ENCODE measurements around the gene PPIL1.
"Not testable (repeated sequence)": the region's sequence is repeated elsewhere in the genome, so short reads cannot be mapped to it uniquely, and the experiment has no call there.

Gene PPIL1

GRCh38 chr6:36874443-36875249 lies at the start of gene PPIL1:
PPIL1 (minus strand) TSS chr6:36874803; CDS start chr6:36874772, 31 bp downstream.
- DNase-seq, result peak; percentile 91

GRCh38 chr6:36924131-36924530 lies 49.5 kb upstream of the PPIL1 start:
- peak; percentile 54 for DNase-seq

GRCh38 chr6:36920546-36920945 lies 45.9 kb upstream of the PPIL1 start:
- no peak for DNase-seq

- DNase-seq, result no peak
Measured at GRCh38 chr6:36920049-36920448, 45.4 kb upstream of the PPIL1 start.

- DNase-seq, result peak; percentile 32
Measured at GRCh38 chr6:36917541-36918193, 43.1 kb upstream of the PPIL1 start.

- no peak for DNase-seq
Measured at GRCh38 chr6:36916126-36916525, 41.5 kb upstream of the PPIL1 start.

GRCh38 chr6:36915599-36915998 lies 41.0 kb upstream of the PPIL1 start:
- no peak for DNase-seq

- peak; percentile 67 for DNase-seq
Measured at GRCh38 chr6:36914227-36914794, 39.7 kb upstream of the PPIL1 start.

- no peak for DNase-seq
Measured at GRCh38 chr6:36913082-36913481, 38.5 kb upstream of the PPIL1 start.

- peak; percentile 94 for DNase-seq
Measured at GRCh38 chr6:36912586-36912985, 38.0 kb upstream of the PPIL1 start.

GRCh38 chr6:36912030-36912454 lies 37.4 kb upstream of the PPIL1 start:
- DNase-seq, result no peak

GRCh38 chr6:36908747-36909146 lies 34.1 kb upstream of the PPIL1 start:
- DNase-seq, result no peak

GRCh38 chr6:36907781-36908180 lies 33.2 kb upstream of the PPIL1 start:
- DNase-seq, result no peak

- DNase-seq, result no peak
Measured at GRCh38 chr6:36906539-36907325, 32.1 kb upstream of the PPIL1 start.

GRCh38 chr6:36904851-36905393 lies 30.3 kb upstream of the PPIL1 start:
- no peak for DNase-seq

GRCh38 chr6:36904114-36904513 lies 29.5 kb upstream of the PPIL1 start:
- DNase-seq, result no peak

- no peak for DNase-seq
Measured at GRCh38 chr6:36897609-36898008, 23.0 kb upstream of the PPIL1 start.

GRCh38 chr6:36893976-36894932 lies 19.7 kb upstream of the PPIL1 start:
- no peak for DNase-seq

GRCh38 chr6:36891153-36891552 lies 16.6 kb upstream of the PPIL1 start:
- not testable (repeated sequence) for DNase-seq

- DNase-seq, result no peak
Measured at GRCh38 chr6:36890112-36890663, 15.6 kb upstream of the PPIL1 start.
